SU-DHL-6 (cell line): Measurements from ENCODE around the gene EIF1AX.
"Not testable (repeated sequence)": the region's sequence is repeated elsewhere in the genome, so short reads cannot be mapped to it uniquely, and the experiment has no call there.

Source experiments
- EZH2phosphoT487 ChIP-seq: fragments of 200-600 bp; sonication (generic), shearing (Covaris generic); conservative IDR thresholded peaks from 2 replicates; pipeline ENCODE4 v1.6.1; 2018; ENCODE audit warnings: mild to moderate bottlenecking, antibody characterized with exemption, low read length, moderate library complexity, mixed read lengths
- TF ChIP-seq, protein P1 (sequence below): fragments of 200-600 bp; sonication (generic); IDR thresholded peaks from one replicate; pipeline ENCODE4 v1.5.1; 2017; ENCODE audit warnings: antibody characterized with exemption, mild to moderate bottlenecking, low read length, moderate library complexity; ENCODE audit not compliant: insufficient read depth, poor library complexity, severe bottlenecking

GRCh38 chrX:20126833-20127232, 14.8 kb downstream of the EIF1AX start:
- TF ChIP-seq, protein P1, sequence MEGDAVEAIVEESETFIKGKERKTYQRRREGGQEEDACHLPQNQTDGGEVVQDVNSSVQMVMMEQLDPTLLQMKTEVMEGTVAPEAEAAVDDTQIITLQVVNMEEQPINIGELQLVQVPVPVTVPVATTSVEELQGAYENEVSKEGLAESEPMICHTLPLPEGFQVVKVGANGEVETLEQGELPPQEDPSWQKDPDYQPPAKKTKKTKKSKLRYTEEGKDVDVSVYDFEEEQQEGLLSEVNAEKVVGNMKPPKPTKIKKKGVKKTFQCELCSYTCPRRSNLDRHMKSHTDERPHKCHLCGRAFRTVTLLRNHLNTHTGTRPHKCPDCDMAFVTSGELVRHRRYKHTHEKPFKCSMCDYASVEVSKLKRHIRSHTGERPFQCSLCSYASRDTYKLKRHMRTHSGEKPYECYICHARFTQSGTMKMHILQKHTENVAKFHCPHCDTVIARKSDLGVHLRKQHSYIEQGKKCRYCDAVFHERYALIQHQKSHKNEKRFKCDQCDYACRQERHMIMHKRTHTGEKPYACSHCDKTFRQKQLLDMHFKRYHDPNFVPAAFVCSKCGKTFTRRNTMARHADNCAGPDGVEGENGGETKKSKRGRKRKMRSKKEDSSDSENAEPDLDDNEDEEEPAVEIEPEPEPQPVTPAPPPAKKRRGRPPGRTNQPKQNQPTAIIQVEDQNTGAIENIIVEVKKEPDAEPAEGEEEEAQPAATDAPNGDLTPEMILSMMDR = not testable (repeated sequence)
- not testable (repeated sequence) for TF ChIP-seq EZH2phosphoT487
